Body of pancreas (tissue), 4 donors: ENCODE results near the gene DCP1A. TPM values are rescaled to one million over a fixed set of nuclear protein-coding genes. Genes with fewer than 3 reads are reported as not detected.
"Not testable (repeated sequence)": the region's sequence is repeated elsewhere in the genome, so short reads cannot be mapped to it uniquely, and the experiment has no call there.

Experiments used
- ATAC-seq: fragments of 150-250 bp; one replicate; pipeline ENCODE4 v1.9.1; 2016
- DNase-seq, 4 donors: peaks; one replicate each; pipeline ENCODE4 v3.0.0-alpha.2; 2019
- H3K27ac ChIP-seq, 4 donors: fragments of 200-600 bp; sonication (generic); 1 replicate in 3 of 4; 2 replicates in 1 of 4; pipeline versions ENCODE4 v1.5.1 to v1.6.1; 2016 to 2019; ENCODE audit warnings: mild to moderate bottlenecking in 1 of 4, mixed read lengths in 1 of 4, moderate library complexity in 1 of 4
- H3K27me3 ChIP-seq, 2 donors: fragments of 200-600 bp; sonication (generic); one replicate each; pipeline ENCODE4 v1.6.0; 2016; ENCODE audit warnings: mild to moderate bottlenecking in 1 of 2
- H3K36me3 ChIP-seq, 2 donors: fragments of 200-600 bp; sonication (generic); replicated peaks in 1 of 2; 2 replicates each; pipeline ENCODE4 v1.5.1; 2016; ENCODE audit warnings: low read depth in 2 of 2; ENCODE audit not compliant: insufficient read depth in 1 of 2
- H3K4me1 ChIP-seq: fragments of 200-600 bp; sonication (generic); one replicate; pipeline ENCODE4 v1.6.0; 2016
- H3K4me3 ChIP-seq, 2 donors: fragments of 200-600 bp; sonication (generic); 1 replicate in 1 of 2; 2 replicates in 1 of 2; pipeline ENCODE4 v1.5.1; 2016 to 2019
- H3K9me3 ChIP-seq, 3 donors: fragments of 200-600 bp; sonication (generic); 1 replicate in 2 of 3; 2 replicates in 1 of 3; pipeline ENCODE4 v1.5.1; 2016
- POLR2A ChIP-seq, 3 donors: fragments of 450-650 bp; IDR thresholded peaks; one replicate each; pipeline ENCODE4 v1.6.1; 2016; ENCODE audit warnings: antibody characterized with exemption in 3 of 3, mild to moderate bottlenecking in 2 of 3
- WGBS, 2 donors: methylation state at CpG; one replicate each; pipeline ENCODE4 v1.1.5; 2017; 5-methylcytosine and 5-hydroxymethylcytosine counted together
- intact Hi-C: fragments of 100-400 bp; cut with DNase I; formaldehyde crosslinking; loops from one replicate; pipeline ENCODE4 v1.15.1; 2023
- total RNA-seq, 2 donors: library from RNA; depleted of rRNA; stranded (reverse); fragments of >200 nt; gene quantifications; one replicate each; pipeline ENCODE4 v1.1.0, GENCODE V29; 2016
- TF ChIP-seq, protein P1 (sequence below), 7 experiments: fragments of 450-650 bp in 4 of 7; fragments of 200-600 bp in 3 of 7; sonication (generic) in 3 of 7; IDR thresholded peaks; one replicate each; pipeline ENCODE4 v1.5.1; 2016 to 2019; ENCODE audit warnings: antibody characterized with exemption in 7 of 7

DCP1A gene
- total RNA-seq, 2 donors from 2014 or later = 11.9 to 21.8 TPM

DNA sequence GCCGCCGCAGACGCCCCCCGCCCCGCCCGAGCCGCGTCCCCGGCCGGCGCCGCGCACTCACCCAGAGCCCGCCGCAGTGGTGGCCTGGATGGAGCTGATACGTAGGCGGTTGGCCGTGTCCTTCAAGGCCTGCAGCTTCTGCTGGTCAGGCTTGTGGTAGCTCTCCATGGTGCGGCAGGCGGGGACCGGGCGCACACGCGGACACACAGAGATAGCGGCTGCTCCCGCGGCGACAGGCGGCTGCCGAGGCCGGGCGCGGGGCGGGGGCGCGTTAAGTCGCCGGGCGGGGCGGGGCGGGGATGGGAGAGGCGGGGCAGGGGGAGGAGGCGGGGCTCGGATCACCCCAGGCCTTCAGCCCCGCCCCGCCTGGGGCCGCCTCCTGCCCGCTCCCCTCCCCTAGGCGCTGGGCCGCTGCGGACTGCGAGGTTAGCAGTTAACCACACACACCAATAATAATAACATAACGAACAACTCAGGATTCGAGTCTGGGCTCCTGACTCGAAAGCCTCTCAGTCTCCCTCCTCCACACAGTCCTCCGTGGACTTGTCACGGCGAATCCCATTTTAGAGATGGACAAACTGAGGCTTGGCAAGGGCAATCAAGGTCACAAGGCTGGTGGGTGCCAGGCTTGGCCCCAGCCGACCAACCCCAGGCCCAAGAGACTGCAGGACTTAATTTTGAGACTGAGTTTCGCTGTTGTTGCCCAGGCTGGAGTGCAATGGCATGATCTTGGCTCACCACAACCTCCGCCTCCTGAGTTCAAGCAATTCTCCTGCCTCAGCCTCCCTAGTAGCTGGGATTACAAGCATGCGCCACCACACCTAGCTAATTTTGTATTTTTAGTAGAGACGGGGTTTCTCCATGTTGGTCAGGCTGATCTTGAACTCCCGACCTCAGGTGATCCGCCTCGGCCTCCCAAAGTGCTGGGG is 91.3 kb downstream of the DCP1A start, which contains the start of gene TKT:
TSS of gene TKT (minus strand) at position 248 of the 929 bp plus-strand sequence. CDS start at position 168, 80 bp downstream.
- intact Hi-C loops = no loop called here
- ATAC-seq = peak; percentile 81
- TF ChIP-seq POLR2A (IDR thresholded peaks at IDR 0.05) = peak; percentile 65 to 76 (median 74)
- TF ChIP-seq, protein P1, sequence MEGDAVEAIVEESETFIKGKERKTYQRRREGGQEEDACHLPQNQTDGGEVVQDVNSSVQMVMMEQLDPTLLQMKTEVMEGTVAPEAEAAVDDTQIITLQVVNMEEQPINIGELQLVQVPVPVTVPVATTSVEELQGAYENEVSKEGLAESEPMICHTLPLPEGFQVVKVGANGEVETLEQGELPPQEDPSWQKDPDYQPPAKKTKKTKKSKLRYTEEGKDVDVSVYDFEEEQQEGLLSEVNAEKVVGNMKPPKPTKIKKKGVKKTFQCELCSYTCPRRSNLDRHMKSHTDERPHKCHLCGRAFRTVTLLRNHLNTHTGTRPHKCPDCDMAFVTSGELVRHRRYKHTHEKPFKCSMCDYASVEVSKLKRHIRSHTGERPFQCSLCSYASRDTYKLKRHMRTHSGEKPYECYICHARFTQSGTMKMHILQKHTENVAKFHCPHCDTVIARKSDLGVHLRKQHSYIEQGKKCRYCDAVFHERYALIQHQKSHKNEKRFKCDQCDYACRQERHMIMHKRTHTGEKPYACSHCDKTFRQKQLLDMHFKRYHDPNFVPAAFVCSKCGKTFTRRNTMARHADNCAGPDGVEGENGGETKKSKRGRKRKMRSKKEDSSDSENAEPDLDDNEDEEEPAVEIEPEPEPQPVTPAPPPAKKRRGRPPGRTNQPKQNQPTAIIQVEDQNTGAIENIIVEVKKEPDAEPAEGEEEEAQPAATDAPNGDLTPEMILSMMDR (IDR thresholded peaks at IDR 0.05) = no peak

DNA sequence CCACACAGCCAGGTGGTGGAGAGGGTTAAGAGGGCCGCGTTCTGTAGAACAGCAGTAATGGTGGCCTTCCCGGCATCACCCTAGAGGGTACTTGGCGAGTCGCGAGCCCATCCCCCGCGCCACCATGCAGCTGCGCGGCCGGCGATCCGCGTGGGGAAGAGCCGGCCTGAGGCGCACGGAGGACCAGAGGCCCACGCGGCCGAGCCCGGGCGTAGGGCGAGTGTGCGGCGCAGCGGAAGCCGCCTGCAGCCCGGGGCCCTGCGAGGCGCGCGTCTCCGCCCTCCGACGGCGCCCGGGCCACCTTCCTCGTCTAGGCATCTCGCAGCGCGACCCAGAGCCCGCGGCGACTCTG is 91.9 kb downstream of the DCP1A start:
- Histone ChIP-seq H3K36me3 (no peaks in the 10 kb centered on the region), H3K4me1 (peaks cover 55% of the 10 kb centered on the region), H3K4me3 (peak overlapping the region; percentile 82 to 93), H3K27me3 (no peaks in the 10 kb centered on the region), H3K27ac (peak overlapping the region; percentile 86 to 98 (median 92)), H3K9me3 (no peaks in the 10 kb centered on the region)
- TF ChIP-seq, protein P1 (IDR thresholded peaks at IDR 0.05) = no peak
- TF ChIP-seq POLR2A (IDR thresholded peaks at IDR 0.05) = peak in 1 of 3 donors; percentile 4
- WGBS, 2 donors = 1% methylated on average over 42 of the region's 44 CpGs; no CpG with 5 or more reads in 1 of the 2 donors
- intact Hi-C loops = no loop called here
- ATAC-seq = peak; percentile 43
- peak; percentile 35 to 48 (median 40) for DNase-seq

More for the DNA sequence above, 91.3 kb downstream of the DCP1A start, which contains the start of gene TKT:
- Histone ChIP-seq H3K4me1 (peaks cover 49% of the 10 kb centered on the region), H3K36me3 (no peaks in the 10 kb centered on the region), H3K27ac (peak within 1 kb of the TSS; percentile 86 to 98 (median 92)), H3K27me3 (no peaks in the 10 kb centered on the region), H3K4me3 (peak within 1 kb of the TSS; percentile 82 to 93), H3K9me3 (no peaks in the 10 kb centered on the region)
- peak; percentile 89 to 92 (median 90) for DNase-seq
- WGBS, 2 donors = 18 to 30% methylated on average over 10 to 39 of the region's 66 CpGs

DNA sequence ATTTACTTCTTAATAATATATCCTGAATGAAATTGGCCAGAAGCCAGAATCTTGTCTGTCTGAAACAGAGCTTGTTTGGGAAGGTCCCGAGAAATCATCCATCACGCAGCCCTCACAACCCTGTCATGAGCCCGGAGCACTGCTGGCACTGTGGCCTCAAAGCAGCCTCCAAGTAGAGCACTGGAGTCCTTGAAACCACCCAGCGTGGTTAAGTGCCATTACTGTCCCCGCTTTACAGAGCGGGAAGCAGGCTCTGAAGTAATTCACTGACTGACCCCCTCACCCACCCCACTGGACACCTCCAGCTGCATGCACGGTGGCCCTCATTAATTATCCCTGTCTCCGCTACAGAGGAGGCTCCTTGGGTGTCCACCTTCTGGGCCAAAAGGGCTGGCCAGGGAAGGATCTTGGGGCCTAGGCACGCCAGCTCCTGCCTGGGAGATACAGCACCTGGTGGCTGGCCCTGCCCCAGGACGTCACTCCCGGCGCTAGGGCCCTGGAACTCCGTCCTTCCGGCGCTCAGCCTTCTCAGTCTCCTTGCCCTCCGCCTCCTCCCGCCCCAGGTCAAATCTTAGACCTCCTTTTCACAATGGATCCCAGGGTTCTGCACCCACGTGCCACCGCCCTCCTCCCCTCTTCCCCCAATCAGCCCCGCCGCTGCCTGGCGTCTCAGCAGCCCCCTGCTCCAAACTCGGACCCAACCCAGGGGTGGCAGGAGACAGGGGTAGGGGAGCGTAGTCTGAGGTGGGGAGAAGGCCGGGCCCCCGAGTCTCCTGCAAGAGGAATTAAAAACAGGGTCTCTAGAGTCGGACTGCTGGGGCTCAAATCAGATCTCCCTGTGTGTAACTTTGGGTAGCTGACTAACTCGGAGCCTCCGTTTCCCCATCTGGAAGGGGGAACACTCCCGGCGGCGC is 92.6 kb downstream of the DCP1A start:
- peak; percentile 83 for ATAC-seq
- H3K9me3 ChIP-seq = no peaks in the 10 kb centered on the region
- peaks cover 55% of the 10 kb centered on the region for H3K4me1 ChIP-seq
- TF ChIP-seq POLR2A (IDR thresholded peaks at IDR 0.05) = peak; percentile 23 to 66 (median 60)
- TF ChIP-seq, protein P1 (IDR thresholded peaks at IDR 0.05) = peak in 3 of 7 experiments; percentile 1 to 10 (median 9)
- H3K27me3 ChIP-seq = no peaks in the 10 kb centered on the region
- DNase-seq = peak; percentile 93 to 95 (median 94)
- intact Hi-C loops = no loop called here
- H3K4me3 ChIP-seq = peak overlapping the region; percentile 82 to 93
- H3K36me3 ChIP-seq = no peaks in the 10 kb centered on the region
- peak overlapping the region; percentile 86 to 98 (median 92) for H3K27ac ChIP-seq
- 2% methylated on average over 12 to 32 of the region's 32 CpGs for WGBS, 2 donors

DNA sequence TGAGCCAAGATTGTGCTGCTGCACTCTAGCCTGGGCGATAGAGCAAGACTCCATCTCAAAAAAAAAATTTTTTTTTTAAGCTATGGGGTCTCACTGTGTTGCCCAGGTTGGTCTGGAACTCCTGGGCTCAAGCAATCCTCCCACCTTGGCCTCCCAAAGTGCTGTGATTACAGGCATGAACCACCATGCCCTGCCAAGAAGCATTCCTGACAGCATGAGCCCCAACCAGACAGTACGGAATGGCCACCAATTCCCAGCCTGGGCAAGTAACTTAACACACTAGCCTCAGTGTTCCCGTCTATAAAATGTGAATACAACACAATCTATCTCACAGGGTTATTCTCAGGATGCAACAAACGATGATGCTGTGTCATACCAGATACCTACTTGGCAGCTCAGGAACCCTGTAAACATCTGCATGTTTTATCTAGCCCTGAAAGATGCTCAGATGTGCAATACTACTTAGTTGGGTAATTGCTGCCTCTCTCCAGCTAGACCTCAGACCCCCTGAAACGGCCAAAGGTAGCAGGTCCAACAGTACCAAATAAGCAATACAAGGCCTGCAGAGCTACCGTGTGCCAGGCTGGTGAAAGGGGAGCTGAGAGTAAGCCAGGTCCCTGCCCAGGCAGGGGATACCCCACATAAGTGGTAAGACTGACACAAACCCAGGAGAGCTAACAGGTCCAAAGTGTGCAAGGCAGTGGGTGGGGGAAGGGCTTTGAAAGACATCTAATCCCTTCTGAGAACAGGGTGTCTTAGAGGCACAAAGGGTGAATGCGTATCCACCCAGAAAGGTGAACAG is 93.4 kb downstream of the DCP1A start:
- Histone ChIP-seq H3K36me3 (no peaks in the 10 kb centered on the region), H3K27me3 (no peaks in the 10 kb centered on the region), H3K9me3 (no peaks in the 10 kb centered on the region), H3K27ac (peak overlapping the region; percentile 86 to 98 (median 92)), H3K4me3 (peak overlapping the region in 1 of 2 donors; percentile 93), H3K4me1 (peaks cover 57% of the 10 kb centered on the region)
- TF ChIP-seq, protein P1 (IDR thresholded peaks at IDR 0.05) = no peak
- TF ChIP-seq POLR2A (IDR thresholded peaks at IDR 0.05) = no peak
- intact Hi-C loops = no loop called here
- 35 to 52% methylated on average over 7 of the region's 7 CpGs for WGBS, 2 donors
- DNase-seq (peak in 2 of 4 donors; percentile 20 to 33), ATAC-seq (no peak)

DNA sequence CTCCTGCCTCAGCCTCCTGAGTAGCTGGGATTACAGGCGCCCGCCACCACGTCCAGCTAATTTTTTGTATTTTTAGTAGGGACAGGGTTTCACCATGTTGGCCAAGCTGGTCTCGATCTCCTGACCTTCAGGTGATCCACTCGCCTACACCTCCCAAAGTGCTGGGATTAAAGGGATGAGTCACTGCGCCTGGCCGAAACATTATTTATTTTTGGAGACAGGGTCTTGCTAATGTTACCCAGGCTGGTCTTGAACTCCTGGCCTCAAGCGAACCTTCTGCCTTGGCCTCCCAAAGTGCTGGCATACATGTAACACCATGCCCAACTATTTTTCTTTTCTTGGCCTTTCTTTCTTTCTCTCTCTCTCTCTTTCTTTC is 94.4 kb downstream of the DCP1A start:
- WGBS, 2 donors = 84 to 90% methylated on average over 8 of the region's 8 CpGs
- ATAC-seq, DNase-seq, H3K4me3 ChIP-seq, H3K36me3 ChIP-seq, H3K27me3 ChIP-seq, intact Hi-C loops, H3K9me3 ChIP-seq: not testable (repeated sequence)
- Histone ChIP-seq H3K4me1 (peaks cover 58% of the 10 kb centered on the region), H3K27ac (peak overlapping the region in 2 of 4 donors; percentile 22 to 94)
